Renal cortical epithelial cell (primary cell): ENCODE results near the gene BHLHE41. TPM values are rescaled to one million over a fixed set of nuclear protein-coding genes. Genes with fewer than 3 reads are reported as not detected.

Experiments used
- DNase-seq: peaks from one replicate; pipeline ENCODE4 v3.0.0-alpha.2; 2011; ENCODE audit warnings: low read depth
- total RNA-seq: library from RNA; depleted of rRNA; stranded (reverse); fragments of >200 nt; gene quantifications from 2 replicates; pipeline ENCODE4 v1.2.3, GENCODE V29; 2014

The BHLHE41 gene
- total RNA-seq, 1 donor from 2014 or later, result 16.0 TPM

DNA sequence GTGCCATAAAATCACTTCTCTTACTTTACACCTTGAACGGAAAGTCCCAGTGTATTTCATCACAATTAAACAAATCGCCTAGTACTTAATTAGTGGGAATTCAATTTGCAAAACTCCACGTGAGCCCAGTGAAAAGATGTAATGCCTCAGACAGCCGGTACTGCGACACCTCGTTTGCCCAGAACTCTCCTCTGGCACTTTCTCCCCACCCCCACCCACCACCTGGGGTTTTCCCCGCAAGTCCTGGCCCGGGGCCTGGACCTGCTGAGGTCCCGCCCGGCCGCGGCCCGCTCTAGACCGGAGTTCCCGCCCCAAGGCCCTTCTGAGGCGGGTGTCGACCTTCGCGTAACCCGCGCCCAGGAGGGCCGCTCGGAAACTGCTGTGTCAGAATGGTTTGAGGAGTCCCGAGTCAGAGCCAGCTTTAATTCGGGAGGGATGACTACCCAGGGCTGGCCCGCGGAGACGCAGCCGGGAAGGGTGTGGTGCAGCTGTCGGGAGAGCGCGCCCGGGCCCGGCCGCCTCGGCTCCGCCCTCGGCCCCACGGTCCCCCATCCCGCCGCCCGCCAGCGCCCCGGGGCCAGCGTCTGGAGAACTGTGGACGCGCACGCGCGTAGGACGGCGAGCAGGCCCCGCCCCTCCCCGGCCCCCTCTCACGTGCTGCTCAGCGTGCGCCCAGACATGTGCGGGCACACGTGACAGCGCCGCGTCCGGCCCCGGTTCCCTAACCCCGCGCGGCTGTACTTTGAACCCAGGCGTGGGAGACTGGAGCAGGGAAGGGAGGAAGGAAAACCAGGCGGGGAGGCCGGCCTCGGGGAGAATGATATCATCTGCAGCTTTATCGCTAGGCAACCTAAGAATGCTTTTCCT lies 10.8 kb downstream of the BHLHE41 start:
- peak; percentile 88 for DNase-seq

DNA sequence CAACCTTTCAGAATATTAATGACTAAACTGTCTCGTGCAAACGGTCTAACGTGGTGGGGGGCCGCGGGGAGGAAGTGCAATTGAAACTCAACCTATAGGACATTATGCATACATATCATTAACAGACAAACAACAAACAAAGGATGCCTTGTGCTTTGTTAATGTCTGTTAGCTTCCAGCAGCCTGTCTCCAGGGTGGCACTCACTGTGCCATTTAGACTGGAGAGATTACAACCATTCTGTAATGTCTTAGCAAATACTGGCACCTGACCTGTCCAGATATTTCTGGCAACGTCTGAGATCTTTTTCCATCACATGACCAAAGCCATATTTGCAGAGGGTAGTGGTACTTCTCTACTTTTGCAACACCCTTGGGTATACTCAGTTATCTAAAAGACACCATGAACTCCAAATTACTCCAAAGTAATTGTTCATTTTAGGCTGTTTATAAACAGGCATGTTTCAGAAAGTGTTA lies 11.6 kb downstream of the BHLHE41 start:
- no peak for DNase-seq

DNA sequence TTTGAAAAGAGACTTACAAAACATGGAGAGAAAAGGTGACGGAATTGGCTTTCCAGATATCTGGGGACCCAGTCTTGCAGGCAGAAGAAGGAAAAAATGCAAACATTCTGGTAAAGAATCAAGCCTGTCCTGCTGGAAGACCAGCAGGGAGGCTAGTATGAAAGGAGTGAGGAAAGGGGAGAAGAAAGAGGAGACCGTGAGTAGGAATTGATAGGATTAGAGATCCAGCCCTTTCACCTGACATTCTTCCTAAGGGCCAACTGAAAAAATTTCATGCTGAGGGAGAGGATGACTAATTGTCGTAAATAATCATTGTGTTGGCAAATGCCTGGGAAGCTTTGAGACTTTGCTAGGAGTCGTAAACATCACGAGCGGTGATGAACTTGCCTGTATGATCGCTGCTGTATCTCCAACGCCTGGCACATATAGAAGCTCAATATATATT lies 12.1 kb downstream of the BHLHE41 start:
- peak; percentile 38 for DNase-seq

DNA sequence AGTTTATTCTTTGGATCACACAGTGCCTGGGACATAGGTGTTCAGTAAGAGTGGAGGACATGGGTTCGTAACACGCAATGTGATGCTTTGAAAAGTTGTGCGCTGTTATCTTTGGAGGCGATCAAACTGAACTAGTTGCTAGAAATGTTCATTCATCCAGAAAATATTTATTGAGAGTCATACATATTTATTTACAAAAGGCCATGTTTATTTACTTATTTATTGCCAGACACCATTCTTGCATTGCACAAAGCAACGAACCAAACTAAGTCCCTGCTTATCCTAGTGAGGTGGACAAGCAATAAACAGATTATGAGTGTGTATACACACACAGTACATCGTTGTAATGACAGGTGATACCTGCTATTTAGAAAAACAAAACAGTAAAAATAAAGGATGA lies 12.6 kb downstream of the BHLHE41 start:
- DNase-seq, result no peak

DNA sequence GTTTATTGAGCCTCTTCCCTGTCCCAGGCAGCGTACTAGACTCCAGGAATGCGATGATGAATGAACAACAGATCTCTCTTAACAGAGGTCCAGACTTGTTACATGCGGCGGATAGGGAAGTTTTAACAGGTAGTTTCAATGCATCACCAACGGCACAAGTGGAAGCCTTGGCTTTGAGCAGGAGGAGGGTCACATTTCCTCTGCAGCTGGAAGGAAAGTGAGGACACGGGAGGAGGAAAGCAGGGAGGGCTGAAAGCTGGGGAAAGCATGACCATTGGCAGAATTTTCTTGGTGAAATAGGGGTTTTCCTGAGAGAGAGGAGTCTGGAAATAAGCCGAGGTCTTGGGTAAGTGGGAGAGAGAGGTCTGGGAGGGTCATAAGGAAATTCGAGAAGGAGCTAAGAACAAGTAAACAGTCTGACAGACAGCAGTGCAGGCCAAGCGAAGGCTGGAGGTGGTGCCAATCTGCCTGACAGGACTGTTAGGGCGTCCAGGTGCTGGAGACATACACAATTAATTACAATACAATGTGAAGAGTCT lies 15.4 kb downstream of the BHLHE41 start:
- peak; percentile 44 for DNase-seq

DNA sequence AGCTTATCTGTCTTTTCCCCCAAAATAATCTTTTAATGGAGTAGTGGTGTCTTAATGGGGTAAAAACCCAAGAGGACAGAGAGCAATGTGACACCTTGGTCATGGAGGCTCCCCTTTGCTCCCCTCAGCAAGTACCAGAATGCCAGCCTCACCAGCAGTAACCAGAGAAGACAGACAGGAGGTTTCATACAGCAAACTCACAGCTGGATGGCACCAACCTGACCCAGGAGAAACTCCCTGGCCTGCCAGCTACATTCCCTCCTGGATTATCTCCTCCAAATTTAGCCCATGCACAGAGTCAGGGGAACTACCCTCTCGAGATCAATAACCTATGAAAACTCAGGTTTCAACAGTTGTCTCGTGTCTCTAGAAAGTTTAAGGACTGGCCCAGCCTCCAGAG lies 15.9 kb downstream of the BHLHE41 start:
- no peak for DNase-seq

DNA sequence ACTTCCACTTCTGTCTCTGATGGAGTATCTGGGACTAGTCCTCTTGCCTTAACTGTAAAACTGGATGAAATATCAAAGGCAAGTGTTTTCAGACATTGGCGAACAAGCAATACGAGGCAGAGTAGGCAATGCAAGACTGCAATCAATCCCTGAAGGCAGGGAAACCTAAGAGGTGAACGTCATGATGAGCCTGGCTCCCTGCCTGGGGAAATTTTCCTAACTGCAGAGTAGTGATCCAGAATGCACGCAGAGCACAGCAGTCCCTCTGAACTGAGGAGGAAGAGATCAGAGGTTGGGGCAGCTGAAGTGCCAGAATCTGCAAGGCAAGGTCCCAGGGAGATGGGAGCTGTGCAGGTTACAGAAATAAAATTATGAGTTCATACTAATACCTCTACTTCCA lies 18.5 kb downstream of the BHLHE41 start:
- no peak for DNase-seq

DNA sequence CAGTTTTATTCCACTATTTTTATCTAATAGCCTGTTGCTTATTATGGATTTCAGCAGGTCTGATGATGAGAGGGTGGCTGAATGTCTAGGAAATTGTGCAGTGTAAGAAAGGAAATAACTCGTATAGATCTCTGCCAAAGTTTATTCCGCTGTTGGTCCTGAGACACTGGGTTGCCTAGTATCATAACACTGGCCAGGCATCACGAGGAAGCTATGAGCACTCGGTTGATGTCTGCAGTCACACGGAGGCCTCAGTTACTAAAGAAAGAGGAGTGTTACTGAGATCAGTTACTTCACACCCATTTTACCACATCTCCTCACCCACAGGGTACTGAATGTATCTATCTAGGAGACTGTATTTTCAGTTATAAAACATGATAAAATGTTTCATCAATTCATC lies 21.9 kb downstream of the BHLHE41 start:
- no peak for DNase-seq

DNA sequence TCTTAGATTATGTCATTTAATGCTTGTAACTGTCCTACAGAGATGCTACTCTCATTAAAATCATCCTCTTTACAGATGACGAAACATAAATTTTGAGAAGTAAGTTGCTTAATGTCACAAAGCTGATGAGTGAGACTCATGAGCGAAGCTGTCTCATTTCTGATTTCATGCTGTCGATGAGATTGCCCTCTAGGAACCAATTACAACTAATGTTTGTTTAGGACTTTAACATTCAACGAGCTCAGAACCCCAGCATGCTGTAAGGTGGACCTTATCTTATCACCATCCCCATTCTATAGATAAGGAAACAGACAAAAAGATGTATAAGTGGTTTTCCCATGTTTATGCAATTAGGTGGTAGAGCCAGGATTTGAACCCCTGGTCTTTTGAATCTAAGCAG lies 23.1 kb downstream of the BHLHE41 start:
- no peak for DNase-seq

DNA sequence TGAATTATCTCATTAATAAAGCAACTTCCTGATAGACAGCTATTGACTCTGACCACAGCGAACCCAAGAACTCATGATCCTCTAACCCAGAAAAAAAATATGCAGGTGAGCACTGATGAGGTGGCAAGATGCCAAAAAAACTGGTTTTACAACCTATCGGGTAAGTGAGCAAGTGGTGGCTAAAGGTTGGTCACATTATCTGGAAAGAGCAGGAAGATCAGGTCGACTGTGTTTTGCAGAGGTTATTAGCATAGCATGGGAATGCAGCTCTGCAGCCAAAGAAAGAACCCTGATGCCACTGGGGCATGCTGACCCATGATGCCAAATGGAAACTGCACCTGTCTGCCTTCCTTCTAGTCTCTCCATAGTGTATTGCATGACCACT lies 23.5 kb downstream of the BHLHE41 start:
- peak; percentile 55 for DNase-seq

DNA sequence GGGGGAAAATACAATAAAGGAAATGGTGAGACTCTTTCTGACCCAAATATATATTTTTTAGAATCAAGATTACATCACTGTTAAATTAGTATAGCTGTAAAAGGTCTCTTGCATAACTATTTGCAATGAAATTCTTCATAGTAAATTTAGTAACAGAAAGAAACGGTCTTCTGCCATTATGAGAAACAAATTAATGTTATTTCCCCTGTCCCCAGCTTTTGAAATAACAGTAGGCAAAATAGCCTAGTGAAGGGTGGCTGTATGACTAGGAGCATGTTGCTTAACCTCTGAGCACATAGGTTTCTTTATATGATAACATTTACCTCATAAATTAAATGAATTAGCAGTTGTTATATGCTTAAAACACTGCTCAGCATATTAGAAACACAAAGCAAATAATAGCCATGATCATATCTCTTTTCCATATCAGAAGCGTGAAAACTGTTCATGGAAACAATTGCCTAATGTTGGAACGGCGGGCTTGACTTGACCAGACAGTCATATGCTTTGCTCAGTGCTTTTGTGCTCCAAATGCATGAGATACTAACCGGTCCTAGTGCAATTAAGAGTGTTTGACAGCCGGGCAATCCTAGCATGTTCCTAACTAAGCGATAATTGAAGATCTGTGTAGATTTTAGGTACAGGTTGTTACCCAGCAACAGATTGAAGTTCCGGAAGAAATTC lies 24.0 kb downstream of the BHLHE41 start:
- no peak for DNase-seq

DNA sequence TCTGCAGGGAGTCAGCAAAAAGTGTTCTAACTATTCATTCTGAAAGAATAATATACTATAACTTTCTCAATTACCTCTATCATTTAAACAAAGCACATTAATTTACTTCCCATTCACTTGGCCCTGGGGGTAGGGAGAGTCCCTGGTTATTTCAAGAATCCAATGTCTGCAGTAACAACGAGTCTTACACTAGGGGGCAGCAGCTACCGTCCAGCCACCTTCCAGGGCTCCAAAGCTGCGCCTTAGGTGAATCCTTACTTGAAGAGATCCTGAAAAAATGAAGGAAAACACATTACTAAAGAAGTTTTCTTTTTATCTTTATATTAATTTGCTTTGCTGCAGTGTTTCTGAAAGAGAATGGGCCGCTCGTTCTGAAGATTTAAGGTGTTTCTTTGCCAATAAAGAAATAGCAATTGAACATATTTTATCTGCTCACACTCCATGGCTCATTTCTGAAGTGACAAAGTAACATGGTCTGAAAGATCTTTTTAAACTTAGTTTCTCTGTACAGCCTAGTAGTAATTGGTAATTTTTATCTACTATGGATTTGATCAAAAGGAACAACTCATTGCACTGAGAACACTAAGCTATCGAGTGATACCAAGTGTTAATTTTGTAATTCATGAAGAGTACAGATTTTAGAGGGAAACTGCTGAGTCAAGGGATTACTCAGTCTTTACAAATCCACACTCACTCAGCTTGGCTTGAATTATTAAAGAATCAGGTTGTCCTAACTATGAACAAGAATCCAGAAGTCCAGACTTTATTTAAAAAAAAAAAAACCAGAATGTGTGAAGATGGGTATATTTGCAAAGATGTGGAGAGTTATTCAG lies 27.6 kb downstream of the BHLHE41 start:
- peak; percentile 74 for DNase-seq

DNA sequence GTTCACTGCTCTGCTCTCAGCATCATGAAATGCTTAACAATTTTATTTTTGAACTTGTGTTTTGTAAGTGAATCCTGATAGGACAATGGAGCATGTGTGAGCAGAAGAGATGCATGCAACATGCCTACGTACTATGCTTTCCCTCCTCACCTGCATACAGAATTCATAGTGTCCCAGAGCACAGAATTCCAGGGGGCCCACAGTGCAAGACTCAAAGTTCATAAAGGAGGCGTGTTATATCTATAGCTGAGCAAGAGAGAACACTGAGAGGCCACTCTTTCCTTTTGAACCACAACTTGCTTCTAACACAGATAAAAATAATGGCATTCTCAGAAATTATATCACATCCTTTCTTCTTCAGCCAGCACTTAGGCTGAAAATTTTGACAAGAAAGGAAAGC lies 28.8 kb downstream of the BHLHE41 start:
- no peak for DNase-seq

DNA sequence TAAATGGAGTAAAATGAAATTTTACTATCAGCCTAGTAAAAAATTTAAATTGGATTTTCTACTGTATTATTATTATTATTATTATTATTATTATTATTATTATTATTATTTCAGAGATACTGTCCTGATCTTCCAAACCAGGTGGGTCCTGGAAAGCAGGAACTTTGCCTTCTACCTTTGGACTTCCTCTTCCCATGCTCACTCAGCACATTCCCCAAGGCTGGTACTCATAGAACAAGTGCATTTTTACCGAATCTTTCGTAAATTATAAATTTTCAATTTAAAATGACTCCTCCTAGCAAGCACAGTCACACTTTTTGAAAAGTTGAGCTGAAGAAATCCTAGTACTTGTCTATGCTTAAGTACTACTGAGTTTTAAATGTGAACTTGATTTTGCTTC lies 29.7 kb downstream of the BHLHE41 start:
- no peak for DNase-seq

DNA sequence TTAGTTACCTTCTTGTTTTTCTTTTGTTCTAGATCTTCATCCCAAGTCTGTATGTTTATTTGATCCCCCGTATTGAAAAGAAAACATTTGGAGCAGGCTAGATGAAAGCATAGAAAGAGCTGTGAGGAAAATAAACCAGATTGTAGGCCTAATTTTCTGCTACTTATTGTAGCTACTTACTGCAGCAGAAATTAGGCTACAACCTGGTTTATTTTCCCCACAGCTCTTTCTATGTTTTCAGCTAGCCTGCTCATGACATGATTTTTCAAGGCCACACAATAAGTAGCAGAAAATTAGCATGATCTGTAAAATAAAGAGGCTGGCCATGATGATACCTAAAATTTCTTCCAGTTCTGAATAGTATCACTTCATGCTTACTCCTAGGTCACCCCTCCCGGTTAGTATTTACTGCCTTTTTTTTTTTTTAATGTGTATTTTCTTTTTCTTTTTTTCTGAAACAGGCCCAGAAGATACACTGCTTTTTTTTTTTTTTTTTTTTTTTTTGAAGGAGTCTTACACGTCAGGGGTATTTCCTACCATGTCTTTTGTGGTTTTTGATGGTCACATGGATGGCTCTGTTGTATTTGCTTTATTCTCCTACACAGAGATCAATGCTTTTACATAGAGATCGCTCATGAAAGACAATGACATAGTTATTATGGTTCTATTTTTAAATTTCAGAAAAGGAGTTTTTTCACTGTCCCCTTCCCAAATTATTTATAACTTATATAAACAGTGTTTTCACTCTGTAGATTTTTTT lies 32.3 kb downstream of the BHLHE41 start:
- DNase-seq, result no peak

DNA sequence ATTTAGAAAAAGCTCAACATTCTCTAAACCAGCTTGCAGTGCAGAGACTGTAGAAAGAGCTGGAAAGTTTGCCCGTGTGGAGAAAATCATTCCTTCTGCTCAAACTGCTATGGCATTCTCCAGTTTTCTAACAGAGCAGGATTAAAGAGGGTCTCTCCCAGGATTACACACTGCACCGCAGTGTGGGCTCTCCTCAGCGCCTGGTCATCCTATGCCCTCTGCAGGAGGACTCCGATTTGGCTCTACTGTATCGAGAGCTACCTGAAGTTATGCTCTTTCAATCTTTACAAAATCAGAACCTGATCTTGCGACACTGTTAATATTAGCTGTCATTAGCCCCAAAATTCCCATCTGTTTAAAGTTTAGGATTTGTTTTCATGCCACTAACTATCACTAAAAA lies 33.0 kb downstream of the BHLHE41 start:
- DNase-seq, result no peak

DNA sequence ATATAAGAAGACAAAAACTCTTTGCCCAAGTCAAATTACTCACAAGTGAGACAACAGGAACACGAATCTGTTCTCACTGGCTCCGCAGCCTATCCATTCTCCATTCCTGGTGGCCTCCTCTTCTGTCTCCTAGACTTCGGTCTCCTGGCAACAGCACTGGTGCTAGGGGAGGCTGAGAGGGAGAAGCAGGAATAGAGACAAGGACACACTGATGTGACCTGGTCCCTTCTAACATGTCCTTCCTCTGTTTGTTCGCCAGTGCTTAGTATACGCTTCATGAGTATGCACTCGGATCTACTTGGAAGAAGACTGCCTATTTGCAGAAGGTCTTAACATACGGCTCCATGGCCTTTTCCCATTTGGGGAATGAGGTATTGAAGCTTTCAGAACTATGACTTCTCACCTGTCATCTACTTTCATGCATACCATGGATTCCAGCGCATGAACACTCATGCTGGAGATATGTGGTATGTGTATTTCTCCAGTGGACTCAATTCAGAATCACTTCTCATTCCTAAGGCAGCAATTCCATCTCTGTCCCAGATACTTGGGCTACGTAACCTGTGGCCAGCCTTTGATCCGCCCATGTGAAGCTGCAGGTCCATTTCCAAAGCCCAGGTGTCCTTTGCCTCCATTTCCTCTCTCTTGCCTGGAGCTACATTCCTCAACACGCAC lies 33.9 kb downstream of the BHLHE41 start:
- peak; percentile 78 for DNase-seq

DNA sequence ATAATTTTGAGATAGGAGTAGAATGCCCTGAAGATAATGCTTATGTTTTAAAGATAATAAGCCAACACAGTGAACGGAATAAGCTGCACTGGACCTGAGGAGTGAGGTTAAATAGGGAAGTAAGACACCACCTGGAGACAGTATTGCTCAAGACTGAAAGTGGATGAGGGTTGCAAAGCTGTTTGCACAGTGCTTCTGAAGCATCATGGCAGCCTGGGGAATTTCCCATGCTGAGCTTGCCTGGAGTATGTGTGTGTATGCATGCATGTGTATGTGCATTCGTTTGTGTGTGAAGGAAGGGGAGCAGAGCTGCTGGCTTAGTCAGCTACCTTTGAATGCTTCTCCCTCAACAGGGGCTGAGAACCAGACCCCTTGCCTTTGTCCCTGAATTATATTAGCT lies 35.8 kb downstream of the BHLHE41 start:
- peak; percentile 27 for DNase-seq

DNA sequence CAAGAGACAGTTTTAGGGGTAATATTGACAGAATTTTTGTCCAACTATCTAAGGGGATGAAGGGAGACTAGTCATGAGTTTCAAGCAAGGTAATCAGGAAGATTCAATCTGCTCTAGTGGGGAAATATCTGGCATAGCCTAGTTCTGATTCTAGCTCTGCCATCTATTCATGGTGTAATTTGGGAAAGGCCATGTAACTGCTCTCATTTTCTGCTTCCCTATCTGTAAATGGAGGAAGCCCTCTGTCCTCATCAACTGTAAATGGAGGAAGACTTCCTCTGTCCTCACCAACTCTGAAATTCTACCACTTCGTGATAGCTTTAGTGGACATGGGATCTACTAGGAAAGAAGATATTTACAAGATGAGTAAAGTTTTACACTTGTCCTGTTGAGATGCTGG lies 37.9 kb downstream of the BHLHE41 start:
- no peak for DNase-seq

DNA sequence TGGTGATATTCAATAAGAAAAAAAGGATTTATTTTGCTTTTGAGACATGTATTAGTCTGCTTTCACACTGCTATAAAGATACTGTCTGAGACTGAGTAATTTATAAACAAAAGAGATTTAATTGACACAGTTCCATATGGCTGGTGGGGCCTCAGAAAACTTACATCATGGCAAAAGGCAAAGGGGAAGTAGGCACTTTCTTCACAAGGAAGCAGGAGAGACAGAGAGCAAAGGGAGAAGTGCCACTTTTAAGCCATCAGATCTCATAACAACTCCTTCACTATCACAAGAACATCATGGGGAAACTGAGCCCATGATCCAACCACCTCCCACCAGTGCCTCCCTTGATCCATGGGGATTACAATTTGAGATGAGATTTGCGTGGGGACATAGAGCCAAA lies 43.9 kb downstream of the BHLHE41 start:
- no peak for DNase-seq
